ENCODE measurements around the gene NFASC.

DNA sequence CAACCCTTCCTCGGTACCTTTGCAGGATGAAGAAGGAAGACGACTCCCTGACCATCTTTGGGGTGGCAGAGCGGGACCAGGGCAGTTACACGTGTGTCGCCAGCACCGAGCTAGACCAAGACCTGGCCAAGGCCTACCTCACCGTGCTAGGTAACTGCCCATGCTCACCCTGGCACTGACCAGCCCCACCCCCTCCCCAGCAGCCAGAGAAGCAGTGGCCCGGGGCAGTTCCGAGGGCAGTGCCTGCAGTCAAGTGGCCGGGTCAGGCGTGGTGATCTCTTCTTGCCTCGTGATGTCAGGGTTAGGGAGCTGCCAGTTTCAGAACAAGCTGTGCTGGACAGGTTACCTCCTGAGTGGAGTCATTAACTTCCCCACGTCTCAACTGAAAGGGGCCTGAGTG lies 106.0 kb downstream of the NFASC start:
- no peak for TF ChIP-seq POLR2A (IDR thresholded peaks at IDR 0.05)
- TF ChIP-seq, protein P1, sequence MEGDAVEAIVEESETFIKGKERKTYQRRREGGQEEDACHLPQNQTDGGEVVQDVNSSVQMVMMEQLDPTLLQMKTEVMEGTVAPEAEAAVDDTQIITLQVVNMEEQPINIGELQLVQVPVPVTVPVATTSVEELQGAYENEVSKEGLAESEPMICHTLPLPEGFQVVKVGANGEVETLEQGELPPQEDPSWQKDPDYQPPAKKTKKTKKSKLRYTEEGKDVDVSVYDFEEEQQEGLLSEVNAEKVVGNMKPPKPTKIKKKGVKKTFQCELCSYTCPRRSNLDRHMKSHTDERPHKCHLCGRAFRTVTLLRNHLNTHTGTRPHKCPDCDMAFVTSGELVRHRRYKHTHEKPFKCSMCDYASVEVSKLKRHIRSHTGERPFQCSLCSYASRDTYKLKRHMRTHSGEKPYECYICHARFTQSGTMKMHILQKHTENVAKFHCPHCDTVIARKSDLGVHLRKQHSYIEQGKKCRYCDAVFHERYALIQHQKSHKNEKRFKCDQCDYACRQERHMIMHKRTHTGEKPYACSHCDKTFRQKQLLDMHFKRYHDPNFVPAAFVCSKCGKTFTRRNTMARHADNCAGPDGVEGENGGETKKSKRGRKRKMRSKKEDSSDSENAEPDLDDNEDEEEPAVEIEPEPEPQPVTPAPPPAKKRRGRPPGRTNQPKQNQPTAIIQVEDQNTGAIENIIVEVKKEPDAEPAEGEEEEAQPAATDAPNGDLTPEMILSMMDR (IDR thresholded peaks at IDR 0.05): no peak

Data from testis (tissue), 2 donors.